Breast epithelium (tissue), 3 donors: ENCODE results near the gene MEIKIN.
"Not testable (repeated sequence)": the region's sequence is repeated elsewhere in the genome, so short reads cannot be mapped to it uniquely, and the experiment has no call there.

Source experiments
- CTCF ChIP-seq, 3 donors: fragments of 450-650 bp; IDR thresholded peaks; one replicate each; pipeline ENCODE4 v1.5.1; 2016 to 2017; ENCODE audit warnings: antibody characterized with exemption in 3 of 3, mild to moderate bottlenecking in 3 of 3, moderate library complexity in 3 of 3
- POLR2A ChIP-seq: fragments of 450-650 bp; IDR thresholded peaks from one replicate; pipeline ENCODE4 v1.6.1; 2016; ENCODE audit warnings: antibody characterized with exemption, mild to moderate bottlenecking, moderate library complexity
- POLR2AphosphoS5 ChIP-seq, 3 donors: sonication (generic); formaldehyde crosslinking; IDR thresholded peaks; one replicate each; pipeline ENCODE4 v1.6.1; 2017; ENCODE audit warnings: antibody characterized with exemption in 3 of 3

GRCh38 chr5:131871251-131871650 is 74.2 kb downstream of the MEIKIN start:
- not testable (repeated sequence) for TF ChIP-seq CTCF (IDR thresholded peaks at IDR 0.05); POLR2A; POLR2AphosphoS5 (IDR thresholded peaks at IDR 0.05)
